ENCODE measurements around the gene CASQ2. TPM values are rescaled to one million over a fixed set of nuclear protein-coding genes. Genes with fewer than 3 reads are reported as not detected.

CASQ2 gene
- polyA plus RNA-seq, 1 experiment: not detected

GRCh38 chr1:115719285-115719684 is 49.2 kb downstream of the CASQ2 start:
- CTCF ChIA-PET: interaction anchor here (1.0 to 5.5 kb wide), 7 partner anchors 13 to 53 kb away, joined by 3 to 81 read pairs (median 29); no protein-coding TSS in a partner anchor
- Histone ChIP-seq H3K4me3 (ENCODE audit: low read depth, low read length) (no peak overlapping the region), H3K27ac (ENCODE audit: low read depth, low read length) (no peak overlapping the region), H3K9me3 (ENCODE audit: control insufficient read depth, insufficient read depth, low read length) (no peaks in the 10 kb centered on the region), H3K27me3 (ENCODE audit: control insufficient read depth, insufficient read depth, low read length) (peaks cover 2% of the 10 kb centered on the region)
- DNase-seq (ENCODE audit: low read depth, low spot score): no peak
- POLR2A ChIA-PET: no interaction called here
- TF ChIP-seq CTCF (IDR thresholded peaks at IDR 0.05; ENCODE audit: low read depth, low read length): no peak

- H3K9me3 ChIP-seq (ENCODE audit: control insufficient read depth, insufficient read depth, low read length): no peaks in the 10 kb centered on the region
- ChIA-PET POLR2A (no interaction called here), CTCF (interaction anchor here (0.8 to 5.5 kb wide), 8 partner anchors 8 to 54 kb away, joined by 3 to 81 read pairs (median 7); no protein-coding TSS in a partner anchor)
- no peak overlapping the region for H3K4me3 ChIP-seq (ENCODE audit: low read depth, low read length)
- H3K27me3 ChIP-seq (ENCODE audit: control insufficient read depth, insufficient read depth, low read length): peaks cover 2% of the 10 kb centered on the region
- no peak overlapping the region for H3K27ac ChIP-seq (ENCODE audit: low read depth, low read length)
- DNase-seq (ENCODE audit: low read depth, low spot score): no peak
- TF ChIP-seq CTCF (IDR thresholded peaks at IDR 0.05; ENCODE audit: low read depth, low read length): no peak
Measured at GRCh38 chr1:115718011-115718754, 50.3 kb downstream of the CASQ2 start.

- no peak overlapping the region for H3K27ac ChIP-seq (ENCODE audit: low read depth, low read length)
- H3K9me3 ChIP-seq (ENCODE audit: control insufficient read depth, insufficient read depth, low read length): no peaks in the 10 kb centered on the region
- no peak for DNase-seq (ENCODE audit: low read depth, low spot score)
- H3K4me3 ChIP-seq (ENCODE audit: low read depth, low read length): no peak overlapping the region
- peaks cover 5% of the 10 kb centered on the region for H3K27me3 ChIP-seq (ENCODE audit: control insufficient read depth, insufficient read depth, low read length)
- ChIA-PET POLR2A (interaction anchor here (0.5 kb wide), 1 partner anchor 109 kb away, joined by 3 read pairs; no protein-coding TSS in a partner anchor), CTCF (interaction anchor here (0.6 to 5.5 kb wide), 11 partner anchors 9 to 109 kb away, joined by 3 to 81 read pairs (median 5); no protein-coding TSS in a partner anchor)
- peak; percentile 53 for TF ChIP-seq CTCF (IDR thresholded peaks at IDR 0.05; ENCODE audit: low read depth, low read length)
Measured at GRCh38 chr1:115717541-115717940, 51.0 kb downstream of the CASQ2 start.

GRCh38 chr1:115714572-115715141 is 53.9 kb downstream of the CASQ2 start:
- Histone ChIP-seq H3K27ac (ENCODE audit: low read depth, low read length) (no peak overlapping the region), H3K9me3 (ENCODE audit: control insufficient read depth, insufficient read depth, low read length) (no peaks in the 10 kb centered on the region), H3K27me3 (ENCODE audit: control insufficient read depth, insufficient read depth, low read length) (peaks cover 11% of the 10 kb centered on the region), H3K4me3 (ENCODE audit: low read depth, low read length) (no peak overlapping the region)
- no peak for DNase-seq (ENCODE audit: low read depth, low spot score)
- CTCF ChIA-PET: interaction anchor here (3.1 to 5.5 kb wide), 3 partner anchors 8 to 57 kb away, joined by 10 to 81 read pairs (median 73); no protein-coding TSS in a partner anchor
- no peak for TF ChIP-seq CTCF (IDR thresholded peaks at IDR 0.05; ENCODE audit: low read depth, low read length)
- POLR2A ChIA-PET: no interaction called here

GRCh38 chr1:115713906-115714305 is 54.6 kb downstream of the CASQ2 start:
- CTCF ChIA-PET: interaction anchor here (3.1 to 5.5 kb wide), 2 partner anchors 51 to 58 kb away, joined by 10 to 81 read pairs; no protein-coding TSS in a partner anchor
- Histone ChIP-seq H3K27ac (ENCODE audit: low read depth, low read length) (no peak overlapping the region), H3K27me3 (ENCODE audit: control insufficient read depth, insufficient read depth, low read length) (peaks cover 14% of the 10 kb centered on the region), H3K9me3 (ENCODE audit: control insufficient read depth, insufficient read depth, low read length) (no peaks in the 10 kb centered on the region), H3K4me3 (ENCODE audit: low read depth, low read length) (no peak overlapping the region)
- no peak for DNase-seq (ENCODE audit: low read depth, low spot score)
- POLR2A ChIA-PET: no interaction called here
- TF ChIP-seq CTCF (IDR thresholded peaks at IDR 0.05; ENCODE audit: low read depth, low read length): no peak

Measured in AG04450 (cell line).